K562 (cell line): ENCODE results near the gene PYGO2. TPM values are rescaled to one million over a fixed set of nuclear protein-coding genes. Genes with fewer than 3 reads are reported as not detected.

Experiments
- BACH1 ChIP-seq: fragments of 200-800 bp; sonication (Bioruptor generic); IDR thresholded peaks from 2 replicates; pipeline ENCODE4 v1.6.1; 2016; ENCODE audit warnings: missing genetic modification characterization, missing compliant biosample characterization
- CBX1 ChIP-seq: sonication (generic); IDR thresholded peaks from 2 replicates; pipeline ENCODE4 v1.6.1; 2016; ENCODE audit warnings: antibody characterized with exemption, low read depth, mild to moderate bottlenecking
- CEBPB ChIP-seq: fragments of 450-650 bp; IDR thresholded peaks from 2 replicates; pipeline ENCODE4 v1.6.1; 2016; ENCODE audit warnings: missing genetic modification characterization, missing compliant biosample characterization
- CHD4 ChIP-seq: fragments of 200-600 bp; sonication (generic); IDR thresholded peaks from 3 replicates; pipeline ENCODE4 v1.6.1; 2012; ENCODE audit warnings: low read depth, mild to moderate bottlenecking, mixed read lengths, low read length, inconsistent platforms; ENCODE audit not compliant: insufficient read depth, insufficient replicate concordance, poor library complexity, severe bottlenecking
- CREB3 ChIP-seq: fragments of 450-650 bp; conservative IDR thresholded peaks from 2 replicates; pipeline ENCODE4 v1.6.1; 2016; ENCODE audit warnings: missing genetic modification characterization, low read depth, mild to moderate bottlenecking, missing compliant biosample characterization, moderate library complexity
- CTBP1 ChIP-seq: fragments of 450-650 bp; IDR thresholded peaks from 2 replicates; pipeline ENCODE4 v1.6.1; 2016; ENCODE audit warnings: borderline replicate concordance
- E2F5 ChIP-seq: sonication (generic); formaldehyde crosslinking; IDR thresholded peaks from 2 replicates; pipeline ENCODE4 v1.8.0; 2022; ENCODE audit warnings: mild to moderate bottlenecking, missing genetic modification reagents
- FIP1L1 ChIP-seq: fragments of 200-400 bp; formaldehyde crosslinking; IDR thresholded peaks from 2 replicates; pipeline ENCODE4 v1.6.1; 2018; ENCODE audit warnings: mild to moderate bottlenecking, low read depth, low read length; ENCODE audit not compliant: poor library complexity, severe bottlenecking
- JUNB ChIP-seq: fragments of 450-650 bp; formaldehyde crosslinking; conservative IDR thresholded peaks from 2 replicates; pipeline ENCODE4 v1.4.0; 2020; ENCODE audit warnings: mild to moderate bottlenecking
- MLX ChIP-seq, 2 experiments: fragments of 450-650 bp in 1 of 2; sonication (generic) in 1 of 2; formaldehyde crosslinking; conservative IDR thresholded peaks; 2 replicates each; pipeline versions ENCODE4 v1.4.0 to v1.8.1; 2020 to 2022; ENCODE audit warnings: mild to moderate bottlenecking in 1 of 2, missing genetic modification reagents in 1 of 2
- RBFOX2 ChIP-seq: fragments of 200-400 bp; formaldehyde crosslinking; IDR thresholded peaks from 2 replicates; pipeline ENCODE4 v1.6.1; 2017; ENCODE audit warnings: low read depth, mild to moderate bottlenecking, low read length, moderate library complexity
- SMAD4 ChIP-seq: fragments of 250-450 bp; sonication (Bioruptor Pico); conservative IDR thresholded peaks from 2 replicates; pipeline ENCODE4 v1.8.0; 2021; ENCODE audit warnings: inconsistent platforms, mild to moderate bottlenecking, moderate library complexity
- SMARCB1 ChIP-seq: IDR thresholded peaks from 2 replicates; pipeline ENCODE4 v1.6.1; 2011; ENCODE audit warnings: improper control_type of control experiment, low read depth; ENCODE audit not compliant: insufficient read length
- ZFP36 ChIP-seq: fragments of 150-350 bp; IDR thresholded peaks from 2 replicates; pipeline ENCODE4 v1.6.1; 2018; ENCODE audit warnings: low read length, low read depth; ENCODE audit not compliant: partially characterized antibody
- ZNF224 ChIP-seq: sonication (generic); formaldehyde crosslinking; IDR thresholded peaks from 2 replicates; pipeline ENCODE4 v1.8.0; 2022; ENCODE audit warnings: mild to moderate bottlenecking, missing genetic modification reagents
- ZNF699 ChIP-seq: fragments of 250-450 bp; sonication (Bioruptor Pico); IDR thresholded peaks from 2 replicates; pipeline ENCODE4 v1.8.0; 2021; ENCODE audit warnings: mild to moderate bottlenecking, moderate library complexity; ENCODE audit not compliant: insufficient replicate concordance
- polyA plus RNA-seq, 8 experiments: library from polyadenylated mRNA; depleted of rRNA in 4 of 8; stranded (reverse) in 5 of 8; unstranded in 3 of 8; fragments of >200 nt; fragmentation: Nextera tagmentation in 2 of 8; fragmentation: Illumina TruSeq in 1 of 8; extraction: Ambion mirVana in 2 of 8; extraction: Trizol in 1 of 8; gene quantifications; 2 replicates each; pipeline versions ENCODE4 v1.2.1 to v1.2.3, GENCODE V29; 2011 to 2014; ENCODE audit warnings: inconsistent platforms in 1 of 8, missing spikeins in 1 of 8
- total RNA-seq, 7 experiments: library from RNA; depleted of rRNA in 6 of 7; stranded (reverse); fragments of >200 nt in 6 of 7; fragmentation: Illumina TruSeq in 2 of 7; extraction: Trizol in 2 of 7; gene quantifications; 2 replicates each; pipeline versions ENCODE4 v1.2.1 to v1.2.3, GENCODE V29; 2011 to 2021; ENCODE audit warnings: low replicate concordance in 1 of 7
- TF ChIP-seq, protein P1 (sequence below): sonication (generic); formaldehyde crosslinking; IDR thresholded peaks from 2 replicates; pipeline ENCODE4 v1.8.1; 2022; ENCODE audit warnings: missing genetic modification reagents
- TF ChIP-seq, protein P2 (sequence below): fragments of 250-450 bp; sonication (Bioruptor Pico); IDR thresholded peaks from 2 replicates; pipeline ENCODE4 v1.8.0; 2021; ENCODE audit warnings: moderate library complexity, mild to moderate bottlenecking, inconsistent platforms

PYGO2 gene
- total and polyA plus RNA-seq, 9 of the 15 experiments (the other 6 are each of a cell fraction or from before 2014, with no cell fraction given), result 8.3 to 36.2 (median 18.2) TPM

DNA sequence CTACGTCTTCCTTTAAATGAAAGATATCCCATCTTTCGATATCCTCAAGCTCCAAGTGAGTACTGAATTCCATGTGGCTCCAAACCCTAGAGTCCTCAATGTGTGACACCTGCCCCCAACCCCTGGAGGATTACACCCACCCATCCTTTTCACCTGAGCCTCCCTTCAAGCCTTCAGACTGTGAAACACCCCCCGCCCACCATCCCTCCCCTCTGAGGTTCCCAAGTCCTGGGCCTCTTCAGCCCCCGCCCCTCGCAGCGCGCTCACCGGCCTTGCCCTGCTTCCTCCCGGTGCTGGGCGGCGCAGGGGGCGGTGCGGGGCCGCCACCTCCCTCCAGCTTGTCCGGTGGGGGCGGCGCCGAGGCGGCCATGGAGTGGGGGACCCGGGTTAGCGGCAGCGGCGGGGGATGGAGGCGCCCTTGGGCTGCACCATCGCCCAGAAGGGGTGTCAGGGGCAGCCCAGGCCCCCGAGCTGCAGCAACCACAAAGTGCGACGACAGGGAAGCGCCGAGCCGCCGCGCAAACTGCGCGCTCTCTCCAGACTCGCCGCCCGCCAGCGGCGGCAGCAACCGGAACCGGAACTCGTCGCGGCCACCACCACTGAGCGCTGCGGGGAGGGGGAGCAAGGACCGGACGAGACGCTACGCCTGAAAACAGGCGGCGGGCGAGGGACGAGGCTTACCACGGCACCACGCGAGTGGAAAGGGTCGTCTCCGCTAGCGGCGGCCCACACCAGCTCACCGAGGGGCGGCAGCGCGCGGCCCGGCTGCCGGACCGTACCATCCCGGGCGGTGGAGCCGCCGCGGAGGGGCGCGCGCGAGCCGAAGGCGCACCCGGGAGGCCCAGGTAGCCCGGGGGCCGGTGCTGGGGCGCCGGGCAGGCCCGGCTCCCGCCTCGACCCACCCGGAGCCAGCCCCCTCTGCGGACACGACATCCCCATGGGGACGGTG is at the start of gene PYGO2 (continued):
- no peak for TF ChIP-seq ZFP36
- TF ChIP-seq, protein P1, sequence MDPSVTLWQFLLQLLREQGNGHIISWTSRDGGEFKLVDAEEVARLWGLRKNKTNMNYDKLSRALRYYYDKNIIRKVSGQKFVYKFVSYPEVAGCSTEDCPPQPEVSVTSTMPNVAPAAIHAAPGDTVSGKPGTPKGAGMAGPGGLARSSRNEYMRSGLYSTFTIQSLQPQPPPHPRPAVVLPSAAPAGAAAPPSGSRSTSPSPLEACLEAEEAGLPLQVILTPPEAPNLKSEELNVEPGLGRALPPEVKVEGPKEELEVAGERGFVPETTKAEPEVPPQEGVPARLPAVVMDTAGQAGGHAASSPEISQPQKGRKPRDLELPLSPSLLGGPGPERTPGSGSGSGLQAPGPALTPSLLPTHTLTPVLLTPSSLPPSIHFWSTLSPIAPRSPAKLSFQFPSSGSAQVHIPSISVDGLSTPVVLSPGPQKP (CRISPR knock-in tag), result no peak
- no peak for TF ChIP-seq BACH1 (tag)
- TF ChIP-seq JUNB (CRISPR knock-in tag), result no peak
- no peak for TF ChIP-seq MLX (CRISPR knock-in tag; conservative IDR thresholded peaks at IDR 0.05)
- no peak; the same call in 1 of the 2 replicates for TF ChIP-seq CBX1
- no peak for TF ChIP-seq ZNF224 (CRISPR knock-in tag)
- peak; percentile 85 for TF ChIP-seq FIP1L1
- TF ChIP-seq ZNF699 (CRISPR knock-in tag), result no peak
- no peak for TF ChIP-seq SMARCB1
- TF ChIP-seq CREB3 (tag), result no peak
- no peak for TF ChIP-seq CHD4
- peak; percentile 92 for TF ChIP-seq RBFOX2
- TF ChIP-seq E2F5 (CRISPR knock-in tag), result no peak; the same call in 1 of the 2 replicates
- TF ChIP-seq CEBPB (tag), result no peak
- TF ChIP-seq SMAD4 (CRISPR knock-in tag), result peak; percentile 85
- peak; percentile 93 for TF ChIP-seq CTBP1
- TF ChIP-seq, protein P2, sequence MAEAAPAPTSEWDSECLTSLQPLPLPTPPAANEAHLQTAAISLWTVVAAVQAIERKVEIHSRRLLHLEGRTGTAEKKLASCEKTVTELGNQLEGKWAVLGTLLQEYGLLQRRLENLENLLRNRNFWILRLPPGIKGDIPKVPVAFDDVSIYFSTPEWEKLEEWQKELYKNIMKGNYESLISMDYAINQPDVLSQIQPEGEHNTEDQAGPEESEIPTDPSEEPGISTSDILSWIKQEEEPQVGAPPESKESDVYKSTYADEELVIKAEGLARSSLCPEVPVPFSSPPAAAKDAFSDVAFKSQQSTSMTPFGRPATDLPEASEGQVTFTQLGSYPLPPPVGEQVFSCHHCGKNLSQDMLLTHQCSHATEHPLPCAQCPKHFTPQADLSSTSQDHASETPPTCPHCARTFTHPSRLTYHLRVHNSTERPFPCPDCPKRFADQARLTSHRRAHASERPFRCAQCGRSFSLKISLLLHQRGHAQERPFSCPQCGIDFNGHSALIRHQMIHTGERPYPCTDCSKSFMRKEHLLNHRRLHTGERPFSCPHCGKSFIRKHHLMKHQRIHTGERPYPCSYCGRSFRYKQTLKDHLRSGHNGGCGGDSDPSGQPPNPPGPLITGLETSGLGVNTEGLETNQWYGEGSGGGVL (CRISPR knock-in tag), result no peak
